NCI-H446 (cell line): ENCODE results near the gene GLB1L2.

Source experiments
- DNase-seq, 2 experiments: peaks; one replicate each; lab custom pipeline; 2025; lab: John Stamatoyannopoulos, UW

Gene GLB1L2

GRCh38 chr11:134349109-134349801 is 17.5 kb downstream of the GLB1L2 start:
- DNase-seq: no peak

GRCh38 chr11:134349802-134350355 is 18.1 kb downstream of the GLB1L2 start:
- DNase-seq: no peak

- no peak for DNase-seq
These were observed 18.6 kb downstream of the GLB1L2 start for GRCh38 chr11:134350381-134350780.

DNA sequence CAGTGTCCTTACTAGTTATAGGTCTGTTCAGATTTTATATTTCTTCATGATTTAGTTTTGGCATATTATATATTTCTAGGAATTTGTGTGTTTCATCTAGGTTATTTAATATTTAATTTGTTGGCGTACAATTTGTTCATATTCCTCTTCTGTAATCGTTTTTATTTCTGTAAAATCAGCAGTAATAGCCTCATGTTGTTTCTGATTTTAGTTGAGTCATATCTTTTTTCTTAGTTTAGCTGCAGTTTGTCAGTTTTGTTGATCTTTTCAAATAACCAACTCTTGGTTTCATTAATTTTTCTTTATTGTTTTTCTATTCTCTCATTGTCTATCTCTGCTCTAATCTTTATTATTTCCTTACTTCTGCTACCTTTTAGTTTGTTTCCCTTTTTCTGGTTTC is 20.3 kb downstream of the GLB1L2 start:
- DNase-seq: no peak

DNA sequence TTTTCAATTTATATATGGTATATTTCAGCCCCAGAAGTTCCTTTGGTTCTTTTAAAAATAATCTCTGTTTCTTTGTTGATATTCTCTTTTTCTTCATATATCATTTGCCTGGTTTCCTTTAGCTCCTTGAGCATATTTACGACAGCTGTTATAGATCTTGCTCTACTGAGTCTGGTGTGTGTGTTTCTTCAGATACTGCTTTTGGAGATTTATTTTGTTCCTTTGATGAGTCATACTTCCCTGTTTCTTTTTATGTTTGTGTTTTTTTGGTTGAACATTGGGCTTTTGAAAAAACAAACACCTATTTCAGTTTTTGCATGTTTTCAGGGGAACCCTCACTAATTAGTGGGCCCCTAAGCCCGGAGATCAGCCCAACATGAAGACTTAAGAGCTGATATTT is 23.3 kb downstream of the GLB1L2 start:
- DNase-seq: no peak

DNA sequence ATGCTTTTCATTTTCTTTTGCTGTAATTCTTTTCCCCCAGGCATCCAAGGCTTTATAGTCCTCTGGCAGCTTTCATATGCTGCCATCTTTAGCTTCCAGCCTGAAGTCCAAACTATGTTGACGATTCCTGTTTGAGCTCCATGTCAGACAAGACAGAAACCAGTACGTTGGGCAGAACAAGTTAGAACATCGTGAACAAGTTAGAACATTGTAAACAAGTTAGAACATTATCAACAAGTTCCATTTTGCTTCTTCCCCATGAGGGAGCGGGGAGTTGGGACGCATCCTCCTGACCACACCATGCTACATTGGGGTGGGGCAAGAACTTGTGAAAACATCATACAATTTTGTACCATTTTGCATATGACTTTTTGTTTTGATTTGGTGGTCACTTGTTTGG is 23.9 kb downstream of the GLB1L2 start:
- no peak for DNase-seq

- no peak for DNase-seq
These were observed 25.1 kb downstream of the GLB1L2 start for GRCh38 chr11:134356656-134357544.

DNA sequence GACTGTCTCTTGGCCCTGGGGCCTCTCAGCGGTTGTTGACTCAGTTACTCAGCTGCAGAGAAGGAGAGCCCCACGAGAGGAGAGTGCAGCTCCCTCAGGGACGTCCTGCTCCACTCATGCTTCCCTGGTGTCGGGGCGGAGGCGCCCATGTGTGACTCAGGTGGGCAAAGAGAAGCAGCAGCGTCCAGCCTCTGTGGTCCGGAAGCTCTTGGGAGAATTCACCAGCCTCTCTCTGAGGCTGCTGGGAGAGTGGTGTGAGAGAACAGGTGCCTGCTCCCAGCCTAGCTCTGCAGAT is 25.7 kb downstream of the GLB1L2 start:
- DNase-seq: no peak

DNA sequence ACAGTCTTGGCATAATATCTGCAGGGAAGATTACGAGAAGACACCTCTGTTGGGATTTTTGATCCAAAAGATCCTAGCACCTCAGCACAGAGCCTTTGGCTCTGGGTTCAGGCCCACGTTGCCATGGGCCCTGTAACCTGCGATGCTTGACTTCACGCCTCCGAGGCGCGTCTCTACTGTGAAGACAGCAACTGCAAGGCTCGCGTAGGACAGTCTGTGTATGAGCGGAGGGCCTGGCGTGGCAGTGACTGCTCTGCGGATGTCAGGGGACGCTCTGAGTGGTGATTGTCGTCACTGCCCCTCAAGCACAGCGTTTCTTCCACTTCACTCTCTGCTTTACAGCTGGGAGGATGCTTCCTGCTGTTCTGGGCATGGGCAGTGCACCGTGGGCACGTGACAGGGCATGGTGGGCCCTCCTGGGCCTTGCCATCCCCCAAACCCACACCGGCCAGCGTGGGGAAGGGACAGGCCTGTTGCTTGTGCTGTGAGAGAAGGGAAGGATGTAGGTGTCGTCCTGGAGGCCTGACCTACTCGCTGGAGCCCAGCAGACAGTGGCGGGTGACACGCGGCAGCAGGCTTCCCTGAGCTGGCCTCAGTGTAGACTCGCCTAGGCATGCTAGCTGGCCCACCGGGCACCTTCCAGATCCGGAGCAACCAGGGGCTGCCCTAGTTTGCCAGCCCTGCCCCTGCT is 26.5 kb downstream of the GLB1L2 start:
- DNase-seq: no peak

DNA sequence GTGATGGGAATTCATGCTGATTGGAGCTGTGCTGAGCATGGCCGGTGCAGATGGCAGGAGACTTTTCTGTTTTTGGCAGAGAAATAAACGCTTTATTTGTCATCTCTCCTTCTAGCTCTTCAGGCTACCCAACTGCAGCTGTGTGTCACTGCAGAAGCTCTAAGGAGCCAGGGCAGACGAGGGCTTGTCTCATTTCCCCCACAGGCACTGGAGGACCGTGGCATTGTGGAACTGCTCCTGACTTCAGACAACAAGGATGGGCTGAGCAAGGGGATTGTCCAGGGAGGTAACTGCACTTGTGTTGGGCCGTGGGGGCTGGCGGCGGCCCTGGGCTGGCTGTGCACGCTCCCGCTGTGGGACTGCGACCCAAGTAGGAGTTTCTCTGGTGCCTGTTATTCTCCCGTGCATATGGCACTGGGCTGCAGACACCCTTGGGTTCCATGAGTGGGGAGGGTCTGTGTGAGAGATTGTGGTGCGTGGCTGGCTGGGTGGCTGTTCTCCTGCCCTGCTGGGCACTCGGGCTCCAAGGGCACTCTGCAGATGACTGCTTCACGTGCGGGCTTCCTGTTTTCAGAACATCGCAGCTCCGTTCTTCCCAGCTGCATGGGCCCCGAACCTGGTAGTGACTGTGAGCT is 27.2 kb downstream of the GLB1L2 start:
- DNase-seq: no peak

- DNase-seq: no peak
These were observed 27.9 kb downstream of the GLB1L2 start for GRCh38 chr11:134359646-134360045.

GRCh38 chr11:134360050-134360835 is 28.5 kb downstream of the GLB1L2 start:
- peak; percentile 15 to 56 for DNase-seq

- no peak for DNase-seq
These were observed 29.9 kb downstream of the GLB1L2 start for GRCh38 chr11:134361661-134362060.

DNA sequence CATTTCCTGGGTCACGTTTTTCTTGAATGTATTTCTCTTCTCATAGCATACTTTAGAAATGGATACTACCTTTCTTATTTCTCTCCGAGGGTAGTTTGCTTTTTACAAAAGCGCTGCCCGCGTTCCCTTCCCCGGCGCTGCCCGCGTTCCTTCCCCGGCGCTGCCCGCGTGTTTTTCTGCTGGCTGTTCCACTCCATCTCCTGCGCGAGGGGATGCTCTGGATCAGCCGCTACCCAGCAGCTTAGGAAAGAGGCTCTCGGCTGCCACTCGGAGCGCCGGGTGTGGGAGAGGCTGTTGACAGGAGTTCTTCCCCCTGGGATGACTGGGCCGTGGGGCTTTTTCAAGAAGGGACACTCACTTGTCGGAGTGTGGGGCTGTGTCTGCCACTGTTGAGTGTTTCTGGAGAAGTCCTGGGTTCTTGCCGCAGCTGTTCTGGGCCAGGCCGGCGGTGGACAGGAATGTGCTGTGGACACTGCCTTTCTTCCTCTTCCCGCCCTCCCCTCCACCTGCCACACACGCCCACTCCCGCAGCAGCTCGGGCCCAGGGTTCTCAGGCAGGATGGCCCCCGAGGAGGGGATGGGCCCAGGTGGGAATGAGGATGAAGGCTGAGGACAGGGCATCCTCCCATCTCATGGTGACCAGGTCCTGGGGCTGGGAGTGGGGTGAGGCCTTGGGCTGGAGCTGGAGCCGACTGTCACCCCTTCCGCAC is 30.6 kb downstream of the GLB1L2 start:
- no peak for DNase-seq

DNA sequence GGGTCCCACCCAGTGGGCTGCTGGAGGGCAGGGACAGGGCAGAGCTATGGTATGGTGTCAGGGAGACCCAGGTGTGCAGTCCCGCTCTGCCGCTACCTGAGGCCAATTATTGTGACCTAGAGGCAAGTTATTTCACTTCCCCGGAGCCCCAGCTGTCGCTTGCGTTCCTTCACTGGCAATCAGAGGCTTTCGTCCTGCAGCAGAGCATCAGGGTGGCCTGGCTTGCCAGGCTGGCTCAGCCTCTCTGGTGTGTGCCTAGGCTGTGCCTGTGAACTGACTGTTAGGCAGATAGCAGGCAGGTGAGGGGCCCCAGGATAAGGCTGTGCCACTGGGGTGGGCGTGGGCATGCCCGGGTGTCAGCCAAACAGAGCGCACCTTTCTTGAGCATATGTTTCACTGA is 31.4 kb downstream of the GLB1L2 start:
- no peak for DNase-seq

DNA sequence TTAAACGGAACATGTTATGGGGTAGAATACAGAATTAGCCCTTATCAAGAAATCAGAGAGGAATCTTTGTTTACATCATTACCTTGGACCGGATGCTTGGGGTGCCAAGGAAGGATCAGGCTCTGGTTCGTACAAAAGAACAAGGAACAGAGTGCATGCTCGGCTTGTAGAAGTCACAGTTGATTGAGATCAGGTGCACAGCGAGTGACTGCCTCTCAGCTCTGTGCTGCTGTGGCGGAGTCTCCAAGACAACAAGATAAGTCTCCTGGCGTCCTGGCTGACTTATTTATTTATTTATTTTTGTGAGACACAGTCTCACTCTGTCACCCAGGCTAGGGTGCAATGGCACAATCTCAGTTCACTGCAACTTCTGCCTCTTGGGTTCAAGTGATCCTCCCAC is 31.8 kb downstream of the GLB1L2 start:
- no peak for DNase-seq

GRCh38 chr11:134364261-134364660 is 32.5 kb downstream of the GLB1L2 start:
- no peak for DNase-seq

DNA sequence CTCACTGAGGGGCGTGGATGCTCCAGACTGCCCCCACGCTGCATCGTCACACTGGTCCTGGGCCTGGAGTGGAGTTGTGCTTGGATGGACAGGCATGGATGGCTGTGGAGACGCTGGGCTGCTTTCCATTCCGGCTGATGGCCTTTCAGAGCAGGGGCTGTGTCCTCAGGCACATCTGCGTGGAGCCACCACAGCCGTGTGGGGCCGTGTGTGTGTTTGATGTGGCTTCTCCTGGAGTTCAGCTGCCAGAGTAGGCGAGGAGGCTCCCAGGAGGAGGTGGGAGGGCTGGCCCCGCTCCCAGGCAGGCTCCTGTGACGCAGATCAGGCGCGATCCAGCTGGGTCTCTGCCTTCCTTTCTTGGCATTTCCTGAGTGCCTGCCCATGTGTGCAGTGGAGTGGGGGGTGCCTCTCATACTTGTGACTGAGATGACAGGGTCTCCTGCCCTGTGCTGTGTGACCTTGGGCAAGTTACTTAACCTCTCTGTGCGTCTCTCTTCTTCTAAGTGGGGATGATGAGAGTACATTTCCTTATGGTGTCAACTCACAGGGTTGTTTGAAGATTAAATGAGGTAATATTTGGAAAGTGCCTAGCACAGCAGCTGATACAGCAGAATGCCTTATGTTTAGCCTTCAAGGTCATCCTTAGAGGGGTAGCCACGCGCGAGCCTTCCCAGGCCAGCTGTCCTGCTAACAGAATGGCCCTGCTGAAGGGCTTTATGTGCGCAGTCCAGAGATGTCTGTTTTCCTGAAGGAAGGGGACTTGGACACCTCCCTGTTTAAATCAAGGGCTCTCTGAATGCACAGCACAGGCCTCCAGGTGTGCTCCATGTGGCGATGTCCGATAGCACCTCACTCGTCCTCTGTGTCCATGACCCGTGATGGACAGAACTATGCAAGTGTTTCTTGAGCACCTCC is 33.5 kb downstream of the GLB1L2 start:
- DNase-seq: no peak

GRCh38 chr11:134366254-134366653 is 34.5 kb downstream of the GLB1L2 start:
- DNase-seq: no peak

DNA sequence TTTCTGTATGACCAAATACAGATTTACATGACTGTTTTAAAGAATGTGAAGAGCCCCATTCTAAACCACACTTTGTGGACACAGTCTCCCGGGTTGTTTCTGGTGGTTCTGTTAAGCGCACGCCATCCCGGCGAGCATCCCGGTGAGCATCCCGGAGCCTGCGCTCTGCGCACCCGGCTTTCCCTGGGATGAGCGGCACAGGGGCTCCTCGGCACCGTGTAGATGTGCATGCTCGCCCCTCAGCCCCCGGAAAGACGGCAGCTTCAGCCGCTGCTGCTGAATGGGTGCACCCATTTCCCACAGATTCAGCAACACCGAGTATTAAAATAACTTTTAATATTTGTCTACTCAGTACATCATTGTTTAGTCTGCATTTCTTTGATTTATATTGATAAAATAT is 36.0 kb downstream of the GLB1L2 start:
- DNase-seq: no peak
